Muscle of arm (tissue), 12 donors: Measurements from ENCODE around the gene MPO. TPM values are rescaled to one million over a fixed set of nuclear protein-coding genes. Genes with fewer than 3 reads are reported as not detected.

Source experiments
- DNase-seq: peaks from one replicate; pipeline ENCODE4 v3.0.0-alpha.2; 2013
- polyA plus RNA-seq, 12 donors: library from polyadenylated mRNA; unstranded; fragments of 120-200 nt; gene quantifications; one replicate each; pipeline ENCODE4 v1.2.1, GENCODE V29; 2013; ENCODE audit not compliant: insufficient read length in 12 of 12

MPO gene
- polyA plus RNA-seq, 12 donors = 2.6 to 49.2 (median 5.8) TPM; not detected in 1

DNA sequence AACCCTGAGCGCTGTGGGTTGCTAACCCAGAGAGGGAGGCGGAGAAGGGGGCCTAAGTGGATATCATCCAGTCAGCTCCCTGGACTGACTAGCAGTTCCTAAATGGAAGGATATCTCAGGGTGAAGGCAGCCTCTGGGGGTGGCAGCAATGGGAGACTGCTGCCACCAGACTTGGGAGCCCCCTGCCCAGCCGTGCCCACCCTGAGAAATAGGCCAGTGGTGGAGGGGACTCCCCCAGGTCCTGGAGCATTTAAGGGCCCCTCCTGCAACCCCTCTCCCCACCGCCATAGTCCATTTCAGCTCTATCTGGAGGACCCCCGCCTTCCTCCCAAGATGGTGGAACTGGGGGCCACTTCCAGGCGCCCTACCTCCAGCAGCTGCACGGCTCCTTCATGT is 39.4 kb upstream of the MPO start:
- DNase-seq = no peak

DNA sequence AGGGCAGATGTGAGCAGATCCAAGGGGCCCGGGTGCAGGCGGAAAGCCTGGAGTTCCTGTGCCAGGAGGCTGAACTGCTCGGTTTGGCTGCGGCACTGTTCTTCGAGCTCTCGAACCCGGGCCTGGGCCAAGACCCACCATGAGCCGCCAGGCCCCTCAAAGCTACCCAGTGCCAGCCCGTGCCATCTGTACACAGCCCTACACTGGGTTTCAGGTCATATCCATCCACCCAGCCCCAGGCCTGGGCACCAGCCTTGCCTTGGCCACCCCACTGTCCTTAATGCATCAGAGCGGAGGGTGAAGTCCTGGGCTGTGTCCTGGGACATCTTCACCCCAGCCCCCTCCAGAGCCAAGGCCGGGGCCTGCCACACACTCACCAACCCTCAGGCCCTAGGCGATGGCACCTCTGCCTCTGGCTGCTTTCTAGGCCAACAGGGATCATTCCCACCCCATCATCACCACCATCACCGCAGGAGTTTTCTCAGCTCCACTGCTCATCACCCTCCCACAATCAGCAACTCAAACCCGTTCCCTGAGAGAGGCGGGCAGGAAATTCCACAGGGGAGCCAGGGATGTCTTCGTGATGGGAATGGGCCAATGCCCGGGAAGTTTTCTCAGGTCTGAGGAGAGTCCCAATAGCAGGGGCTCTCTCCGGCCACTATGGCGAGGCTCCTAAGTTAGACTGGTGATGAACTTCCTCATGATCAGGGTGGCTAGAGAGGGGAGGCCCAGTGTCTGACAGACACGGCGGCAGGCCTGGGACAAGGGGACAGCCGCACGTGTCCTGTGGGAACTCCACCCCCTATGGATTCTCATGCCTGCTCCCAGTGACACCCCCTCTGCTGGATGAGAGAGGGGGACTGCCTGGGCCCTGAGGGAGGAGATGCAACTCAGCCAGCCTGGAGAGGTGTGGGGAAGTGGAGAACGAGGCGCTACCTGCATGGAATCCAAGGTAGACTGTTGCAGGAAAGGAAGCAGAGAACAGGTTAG is 38.7 kb upstream of the MPO start:
- no peak for DNase-seq

DNA sequence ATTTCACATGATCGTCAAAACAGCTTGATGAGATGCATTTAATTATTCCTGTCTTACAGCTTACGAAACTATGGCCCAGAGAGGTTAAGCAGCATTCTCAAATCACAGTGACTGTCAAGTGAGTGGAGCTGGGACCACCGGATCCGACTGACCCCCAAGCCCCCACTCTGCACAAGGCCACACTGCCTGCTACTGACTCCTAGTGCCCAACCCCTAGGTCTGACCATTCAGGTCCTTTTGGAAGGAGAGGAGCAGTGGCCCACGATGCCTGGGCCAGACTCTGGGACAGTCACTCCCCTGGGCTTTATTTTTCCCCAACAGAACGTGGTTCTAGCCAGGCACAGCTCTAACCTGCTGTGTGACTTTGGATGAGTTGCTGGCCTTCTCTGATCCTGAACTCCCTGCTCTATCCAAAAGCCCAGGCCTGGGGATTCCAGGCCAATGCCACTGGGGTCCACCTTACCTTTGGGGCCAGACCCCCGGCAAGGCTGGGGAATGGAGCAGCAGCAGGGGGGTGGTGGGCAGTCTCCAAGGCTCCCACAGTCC is 38.0 kb upstream of the MPO start:
- DNase-seq = no peak

DNA sequence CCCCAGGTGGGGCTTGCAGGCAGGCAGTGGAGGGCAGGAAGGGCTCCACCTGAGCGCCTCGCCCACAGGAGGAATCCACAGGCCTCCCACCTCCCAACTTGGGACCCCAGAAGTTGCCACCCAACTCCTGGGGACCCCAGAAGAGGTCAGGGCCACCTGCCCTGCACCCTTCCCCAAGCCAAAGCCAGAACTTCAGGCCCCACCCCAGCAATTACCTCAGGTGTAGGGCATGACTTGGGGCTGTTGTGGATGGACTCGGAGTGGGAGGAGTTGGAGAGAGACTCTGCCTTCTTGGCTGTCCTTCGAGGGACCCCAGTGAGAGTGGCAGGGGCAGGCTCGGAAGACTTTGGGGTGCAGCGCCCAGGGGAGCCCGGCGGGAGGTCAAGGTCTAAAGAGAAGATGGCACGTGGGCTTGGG is 37.3 kb upstream of the MPO start:
- DNase-seq = no peak

DNA sequence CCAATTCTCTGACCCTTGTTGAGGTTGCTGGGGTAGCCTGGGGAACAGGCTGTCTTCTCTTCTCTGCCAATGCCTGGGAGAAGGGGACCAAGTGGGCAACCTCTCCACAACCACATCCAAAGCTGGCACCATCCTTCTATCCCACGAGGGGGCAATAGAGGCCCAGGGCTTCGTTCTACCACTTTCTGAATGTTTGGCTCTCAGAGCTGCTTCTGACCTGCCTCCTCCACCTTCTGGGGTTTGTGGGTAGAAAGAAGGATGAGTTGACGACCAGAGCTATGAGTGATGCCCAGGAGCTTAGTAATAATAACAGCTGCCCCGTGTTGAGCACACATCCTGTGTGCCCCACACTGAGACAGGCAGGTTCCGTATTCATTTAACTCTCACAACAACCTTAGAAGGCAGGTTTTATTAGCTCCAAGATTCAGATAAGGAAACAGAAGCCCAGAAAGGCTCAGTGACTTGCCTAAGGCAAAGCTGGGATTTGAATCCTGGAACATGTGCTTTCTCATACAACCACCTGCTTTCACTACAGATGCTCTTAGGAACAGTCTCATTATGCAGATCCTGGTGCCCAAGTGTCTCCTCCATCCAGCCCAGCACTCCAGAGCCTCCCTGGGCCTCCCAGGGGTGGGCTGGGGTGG is 36.8 kb upstream of the MPO start:
- DNase-seq = no peak

DNA sequence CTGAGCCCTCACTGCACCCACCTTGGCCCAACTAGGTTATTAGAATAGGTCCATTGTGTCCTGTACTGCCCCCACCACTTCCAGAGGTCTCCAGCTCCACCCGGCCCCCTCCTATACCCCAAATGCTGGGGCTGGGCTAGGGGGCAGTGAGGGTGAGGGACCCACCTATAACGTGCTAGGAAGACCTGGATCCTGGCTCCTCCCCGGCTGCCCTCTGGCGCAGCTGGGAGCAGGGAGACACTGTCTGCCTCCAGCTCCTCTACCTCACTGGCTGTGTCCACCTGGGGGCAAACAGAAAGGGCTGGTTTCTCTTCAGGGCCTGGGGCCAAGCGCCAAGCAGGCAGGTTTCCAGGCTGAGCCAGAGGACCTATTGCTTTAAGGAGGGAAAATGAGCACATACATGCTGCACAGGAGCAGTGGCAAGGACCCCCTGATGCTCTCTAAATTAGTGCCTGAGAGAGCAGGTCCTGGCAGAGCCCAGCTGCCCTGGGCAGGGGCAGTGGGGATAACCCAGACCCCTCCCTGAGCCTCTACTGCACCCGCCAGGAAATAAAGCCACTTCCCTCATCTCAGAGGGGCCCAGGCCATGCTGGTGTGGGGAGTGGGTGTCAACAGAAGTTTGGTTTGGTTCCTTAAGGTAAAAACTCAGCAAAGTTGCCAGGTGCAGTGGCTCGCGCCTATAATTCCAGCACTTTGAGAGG is 35.7 kb upstream of the MPO start:
- no peak for DNase-seq

DNA sequence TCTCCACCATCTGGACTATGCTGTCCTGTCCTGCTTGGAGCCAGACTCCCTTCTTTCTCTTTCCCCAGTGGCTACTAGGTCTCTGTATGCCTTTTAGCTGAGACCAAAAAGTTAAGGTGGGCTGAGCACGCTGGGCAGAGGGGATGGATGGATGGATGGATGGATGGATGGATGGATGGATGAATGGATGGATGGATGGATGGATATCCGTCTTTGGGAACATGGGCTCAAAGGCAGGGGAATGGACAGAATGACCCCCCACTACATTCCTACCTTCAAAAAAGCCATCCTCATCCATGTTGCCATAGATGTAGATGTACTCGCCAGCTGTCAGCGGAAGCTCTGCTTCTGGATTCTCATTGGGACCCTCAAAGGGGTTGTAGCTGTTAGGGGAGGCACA is 35.0 kb upstream of the MPO start:
- no peak for DNase-seq

DNA sequence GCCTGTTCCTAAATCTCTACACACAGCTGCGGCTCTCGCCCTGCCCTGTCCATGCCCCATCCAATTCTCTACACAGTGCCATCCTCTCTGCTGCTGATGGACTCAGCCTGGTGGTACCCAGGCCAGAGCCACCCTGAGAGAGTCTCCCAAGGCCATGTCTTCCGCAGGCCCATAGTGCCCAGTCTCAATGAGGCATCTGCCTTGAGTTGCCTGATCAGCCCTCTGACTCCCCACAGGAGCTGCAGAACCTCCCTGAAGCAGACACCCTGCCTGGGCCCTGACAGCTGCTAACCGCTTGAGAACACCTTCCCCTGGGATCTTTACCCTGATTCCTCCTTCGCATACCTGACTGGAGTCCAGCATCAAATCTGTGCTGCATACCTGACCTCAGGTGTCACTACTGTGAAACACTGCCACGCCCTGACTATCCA is 34.6 kb upstream of the MPO start:
- no peak for DNase-seq

DNA sequence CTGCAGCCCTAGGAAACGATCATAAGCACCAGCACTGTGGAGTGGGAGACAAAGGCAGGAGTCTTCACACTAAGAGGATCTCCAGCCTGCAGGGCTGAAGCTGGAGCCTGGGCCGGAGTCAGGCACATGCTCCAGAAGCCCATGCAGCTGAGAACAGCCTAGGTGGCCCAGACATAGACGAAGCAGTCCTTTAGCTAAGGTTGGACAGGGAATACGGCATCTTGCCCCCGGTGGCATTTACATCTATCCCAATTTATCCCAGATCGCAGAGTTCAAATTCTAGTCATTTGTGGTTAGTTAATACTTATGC is 33.9 kb upstream of the MPO start:
- no peak for DNase-seq

DNA sequence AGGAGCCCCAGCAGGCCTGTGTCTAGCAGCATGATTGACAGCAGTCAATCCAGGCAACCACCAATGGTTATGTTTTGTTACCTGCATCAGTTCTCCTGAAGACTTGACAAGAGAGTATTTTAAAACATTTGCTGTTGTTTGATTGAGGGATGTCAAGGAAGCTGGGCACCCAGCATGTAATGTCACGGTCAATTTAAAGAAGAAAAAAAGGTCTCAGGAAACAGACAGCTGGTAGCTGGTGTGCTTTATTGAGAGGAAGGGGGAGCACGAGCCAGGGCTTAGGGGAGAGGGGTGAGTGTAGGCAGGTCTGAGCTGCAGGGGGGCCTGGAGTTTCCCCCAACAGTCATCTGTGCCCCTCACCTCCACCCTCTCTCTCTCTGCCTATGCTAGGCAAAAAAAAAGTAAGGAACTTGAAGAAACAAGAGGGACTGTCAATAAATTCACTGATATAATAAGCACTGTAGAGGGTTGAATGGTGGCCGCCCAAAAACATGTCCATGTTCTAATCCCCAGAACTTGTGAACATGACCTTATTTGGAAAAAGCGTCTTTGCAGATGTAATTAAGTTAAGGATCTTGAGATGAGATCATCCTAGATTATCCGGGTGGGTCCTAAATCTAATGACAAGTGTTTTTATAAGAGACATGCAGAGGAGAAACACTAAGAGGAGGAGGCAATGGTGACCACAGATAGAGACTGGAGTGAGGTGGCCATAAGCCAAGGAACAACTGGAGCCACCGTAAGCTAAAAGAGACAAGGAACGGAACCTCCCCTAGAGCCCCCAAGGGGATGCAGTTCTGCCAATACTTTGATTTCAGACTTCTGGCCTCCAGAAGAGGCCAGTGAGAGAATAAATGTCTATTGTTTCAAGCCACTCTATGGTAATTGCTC is 33.3 kb upstream of the MPO start:
- DNase-seq = no peak

DNA sequence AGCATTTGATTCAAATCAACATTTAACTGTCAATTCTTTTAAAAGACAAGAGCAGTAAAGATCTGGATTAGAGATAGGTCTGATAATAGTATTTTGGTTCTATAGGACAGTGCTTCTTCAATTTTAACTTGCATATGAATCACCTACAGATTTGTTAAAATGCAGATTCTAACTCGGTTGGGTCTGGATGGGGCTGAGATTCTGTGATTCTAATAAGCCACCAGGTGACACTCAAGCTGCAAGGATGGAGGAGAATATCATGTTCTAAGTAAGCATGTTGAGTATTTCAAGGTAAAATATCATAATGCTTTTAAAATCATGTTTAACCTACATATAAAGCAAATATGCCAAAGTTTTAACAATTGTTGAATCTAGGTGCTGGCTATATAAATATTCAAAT is 32.1 kb upstream of the MPO start:
- DNase-seq = no peak

DNA sequence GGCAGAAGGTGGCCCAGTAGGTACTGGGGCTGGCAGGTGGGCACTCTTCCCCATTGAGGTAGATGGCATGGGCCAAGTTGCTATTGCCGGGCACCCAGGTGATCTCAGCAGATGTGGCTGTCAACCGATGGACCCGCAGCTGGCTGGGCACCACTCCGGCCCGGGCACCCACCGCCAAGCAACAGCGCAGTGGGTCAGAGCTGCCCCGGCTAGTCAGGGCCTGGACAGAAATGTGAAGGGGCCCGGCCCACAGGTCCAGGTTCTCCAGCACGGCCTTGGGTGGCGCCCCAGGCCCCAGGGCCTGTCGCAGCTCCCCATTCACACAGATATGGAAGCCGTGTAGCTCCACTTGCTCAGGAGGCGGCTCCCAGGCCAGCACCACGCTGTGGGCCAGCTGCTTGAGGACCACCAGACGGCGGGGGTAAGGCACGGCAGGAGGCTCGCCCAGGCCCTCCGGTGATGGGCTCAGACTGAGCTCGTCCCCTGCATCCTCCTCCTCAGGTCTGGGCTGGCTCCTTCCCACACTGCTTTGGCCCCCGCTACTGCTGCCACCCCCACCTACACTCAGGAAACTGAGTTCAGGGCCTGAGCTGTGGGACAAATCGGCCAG is 31.4 kb upstream of the MPO start:
- no peak for DNase-seq

DNA sequence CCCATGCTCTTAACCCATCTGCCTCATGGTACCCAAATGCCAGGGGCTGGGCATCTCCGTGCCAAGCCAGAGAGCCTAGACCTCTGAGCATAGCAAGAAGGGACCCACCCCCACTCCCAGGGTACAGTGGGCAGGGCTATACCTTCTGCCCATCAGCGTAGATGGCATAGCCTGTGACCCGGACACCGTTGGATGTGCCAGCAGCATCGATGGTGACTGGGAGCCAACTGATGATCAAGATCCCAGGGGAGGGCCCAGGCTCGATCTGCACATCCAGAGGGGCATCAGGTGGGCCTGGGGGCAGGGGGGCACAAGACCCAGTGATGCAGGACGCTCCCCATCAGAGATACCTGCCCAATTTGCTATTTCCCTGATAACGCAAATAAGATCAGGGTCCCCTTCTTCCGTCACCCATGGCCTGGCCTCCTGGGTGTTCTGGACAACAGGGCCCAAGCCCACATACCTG is 30.7 kb upstream of the MPO start:
- DNase-seq = no peak

DNA sequence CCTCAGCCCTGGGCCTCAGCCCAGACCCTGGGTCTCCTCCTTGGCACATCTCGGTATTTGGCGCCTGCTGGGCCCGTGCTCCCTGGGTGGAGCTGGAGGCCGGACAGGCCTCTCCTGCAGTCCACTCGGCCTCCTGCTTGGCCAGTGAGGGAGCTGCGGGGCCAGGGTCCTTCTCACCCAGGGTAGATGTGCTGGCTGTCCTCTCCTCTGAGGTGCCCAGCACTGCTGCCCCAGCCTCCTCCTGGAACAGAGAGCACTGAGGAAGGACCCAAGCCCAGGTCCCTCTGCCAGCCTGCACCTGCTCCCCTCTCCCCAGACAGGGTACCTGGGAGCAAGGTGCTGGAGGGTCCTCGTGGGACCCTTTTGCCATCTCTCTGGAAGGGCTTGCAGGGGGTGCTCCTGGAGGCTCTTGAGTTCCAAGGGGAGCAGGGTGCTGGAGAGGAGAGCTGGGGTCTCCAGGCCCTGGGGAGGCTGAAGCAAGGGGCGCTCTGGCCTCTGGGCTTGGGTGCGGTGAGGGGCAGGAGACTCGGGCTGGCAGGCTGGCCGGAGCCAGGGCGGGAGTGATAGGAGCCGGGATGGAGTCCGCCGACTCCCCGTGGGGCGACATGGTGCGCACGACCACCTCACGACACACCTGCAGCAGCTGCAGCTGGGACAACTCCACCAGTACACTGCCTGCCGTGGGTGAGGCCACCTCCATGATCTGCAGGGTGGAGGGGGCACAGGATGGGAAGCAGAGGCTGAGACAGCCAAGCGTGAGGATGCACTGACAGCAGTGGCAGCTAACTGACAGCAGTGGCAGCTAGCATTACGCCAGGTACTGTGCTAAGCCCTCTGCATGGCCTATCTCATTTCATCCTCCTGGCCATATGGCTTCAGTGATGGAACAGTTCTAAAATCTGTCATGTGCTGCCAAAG is 30.0 kb upstream of the MPO start:
- no peak for DNase-seq

DNA sequence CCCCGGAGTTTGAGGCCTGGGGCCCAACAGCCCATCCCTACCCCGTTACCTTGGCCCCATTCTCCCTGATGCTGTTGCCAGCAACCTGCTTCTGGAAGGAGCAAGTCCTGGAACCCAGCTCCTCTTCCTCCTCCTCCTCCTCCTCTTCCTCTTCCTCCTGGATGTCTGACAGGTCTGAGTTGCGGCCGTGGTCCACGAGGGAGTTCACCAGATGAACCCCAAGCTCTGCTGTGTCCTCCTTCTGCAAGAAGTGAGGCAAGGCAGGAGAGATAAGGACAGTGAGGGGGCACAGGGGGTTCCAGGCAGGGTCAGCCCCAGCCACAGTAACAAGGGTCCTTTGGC is 29.2 kb upstream of the MPO start:
- no peak for DNase-seq

DNA sequence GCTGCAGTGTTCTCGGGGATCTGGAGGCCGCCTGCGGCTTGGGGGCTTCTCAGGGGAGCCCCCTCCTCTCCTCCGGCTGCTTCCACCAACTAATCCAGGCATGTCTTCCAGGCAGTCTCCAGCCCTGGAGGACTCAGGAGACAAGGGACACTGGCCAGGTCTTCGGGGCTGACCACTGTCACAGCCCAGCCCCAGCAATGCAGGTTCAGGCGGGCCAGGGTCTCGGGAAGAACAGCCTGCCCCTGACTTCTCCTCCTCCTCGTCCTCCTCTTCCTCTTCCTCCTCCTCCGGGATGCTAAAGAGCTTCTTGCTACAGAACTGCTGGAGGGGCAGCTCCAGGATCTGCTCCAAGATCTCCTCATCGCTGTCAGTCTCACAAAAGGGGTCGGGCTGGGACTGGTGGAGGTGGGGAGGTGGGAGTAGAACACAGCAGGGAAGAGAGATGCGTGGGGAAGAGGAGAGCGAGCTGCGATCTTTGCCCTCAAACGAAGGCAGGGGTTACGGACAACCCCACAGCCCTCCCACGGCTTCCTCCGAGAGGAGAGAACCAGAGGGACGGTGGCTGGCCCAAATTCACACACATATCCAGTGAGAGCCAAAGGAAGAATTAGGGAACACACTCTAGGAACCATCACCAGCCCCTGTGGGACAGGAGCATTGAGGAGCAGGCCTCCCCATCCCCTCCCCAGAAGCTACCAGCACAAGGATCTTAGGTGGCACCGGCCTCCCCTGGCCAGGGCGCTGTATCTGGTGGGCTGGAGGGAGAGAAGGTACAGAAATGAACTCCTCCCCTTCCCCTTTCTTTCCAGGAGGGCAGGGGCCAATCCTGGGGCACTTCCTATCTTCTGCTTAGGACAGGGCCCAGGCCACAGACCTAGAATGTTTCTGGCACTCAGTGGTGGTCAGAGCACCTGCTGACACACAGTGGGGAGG is 28.5 kb upstream of the MPO start:
- DNase-seq = no peak

DNA sequence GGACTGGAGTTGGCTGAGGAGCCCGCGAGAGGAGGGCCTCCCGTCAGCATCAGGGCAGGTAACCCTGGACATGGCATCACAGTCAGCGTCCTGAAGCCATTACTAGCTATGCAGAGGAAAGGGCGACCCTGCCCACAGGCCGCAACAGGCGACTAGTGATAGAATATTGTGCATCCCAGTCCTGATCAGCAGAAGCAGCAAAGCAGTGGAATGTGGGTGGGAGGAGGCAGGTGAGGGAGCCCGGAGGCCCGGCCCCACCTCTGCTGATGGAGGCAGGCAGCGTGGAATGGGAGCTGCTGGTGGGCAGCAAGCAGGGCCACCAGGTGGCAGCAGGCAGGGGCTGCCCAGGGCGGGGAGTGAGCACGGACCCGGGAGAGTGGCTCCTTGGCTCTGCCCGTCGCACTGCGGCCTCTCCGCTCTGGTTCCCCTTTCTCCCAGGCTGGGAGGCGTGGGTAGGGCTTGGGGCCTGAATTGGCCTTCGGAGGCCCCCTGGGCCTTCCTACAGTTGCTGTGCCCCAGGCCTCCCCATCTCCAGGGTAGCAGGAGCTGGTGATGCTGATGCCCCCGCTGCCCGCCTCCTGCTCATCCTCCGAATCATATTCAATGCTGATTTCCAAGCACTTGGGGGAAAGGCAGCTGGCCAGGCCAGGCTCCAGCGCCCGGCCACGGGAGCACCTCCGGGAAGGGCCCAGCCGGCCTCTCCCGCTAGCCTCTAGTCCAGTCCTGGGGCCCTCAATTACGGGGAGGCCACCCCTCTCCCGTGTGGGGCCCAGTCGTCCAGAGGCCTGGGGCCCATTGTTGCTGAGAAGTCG is 27.6 kb upstream of the MPO start:
- DNase-seq = no peak
